Hepatic stellate cell (primary cell): ENCODE data around the gene ZNF483.
"Not testable (repeated sequence)": the region's sequence is repeated elsewhere in the genome, so short reads cannot be mapped to it uniquely, and the experiment has no call there.

Source experiments
- DNase-seq: peaks from one replicate; pipeline ENCODE4 v3.0.0; 2011; ENCODE audit warnings: low spot score

Gene ZNF483

DNA sequence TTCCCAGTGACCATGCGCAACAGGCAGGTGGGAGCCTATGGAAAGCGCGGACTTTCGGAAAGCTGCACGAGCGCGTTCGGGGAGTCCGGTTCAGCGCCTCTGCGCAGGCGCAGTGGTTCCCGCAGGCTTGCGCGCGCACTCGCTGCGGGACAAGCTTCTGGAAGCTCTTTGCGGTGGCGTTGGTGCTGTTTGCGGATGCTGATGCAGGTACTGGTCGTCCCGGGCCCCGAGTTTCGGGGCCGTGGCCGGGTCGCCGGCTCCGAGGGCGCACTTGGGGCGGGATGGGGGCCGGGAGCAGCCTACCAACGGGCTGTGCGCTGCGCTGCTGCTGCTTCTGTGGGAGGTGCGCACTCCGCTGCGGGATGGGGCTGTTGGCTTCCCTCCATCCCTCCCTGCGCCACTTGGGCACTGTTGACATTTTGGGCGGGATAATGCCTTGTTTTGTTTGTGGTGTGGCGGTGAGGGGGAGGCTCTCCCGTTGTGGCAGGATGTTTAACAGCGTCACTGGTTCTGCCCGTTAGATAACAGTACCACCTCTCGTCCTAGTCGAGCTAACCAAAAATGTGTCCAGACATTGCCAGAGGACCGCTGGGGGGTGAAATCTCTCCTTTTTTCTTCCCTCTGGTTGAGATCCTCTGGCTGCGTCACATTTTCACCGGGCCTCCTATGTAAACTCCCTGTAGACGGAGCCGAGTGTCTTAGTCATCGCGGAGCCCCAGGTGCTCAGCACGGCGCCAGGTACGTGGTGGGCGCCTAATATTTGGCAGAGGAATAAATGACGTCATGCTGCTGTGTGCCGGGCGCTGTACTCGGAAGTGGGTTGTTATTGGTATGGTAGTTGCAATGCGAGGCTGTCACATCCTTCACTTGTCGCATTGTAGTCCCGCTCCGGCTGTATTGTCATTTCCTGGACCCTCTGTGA is at the start of gene ZNF483:
ZNF483 (plus strand) TSS at position 124 of the 922 bp plus-strand sequence. CDS start 2,217 bp downstream, outside the sequence.
- peak; percentile 79 for DNase-seq

DNA sequence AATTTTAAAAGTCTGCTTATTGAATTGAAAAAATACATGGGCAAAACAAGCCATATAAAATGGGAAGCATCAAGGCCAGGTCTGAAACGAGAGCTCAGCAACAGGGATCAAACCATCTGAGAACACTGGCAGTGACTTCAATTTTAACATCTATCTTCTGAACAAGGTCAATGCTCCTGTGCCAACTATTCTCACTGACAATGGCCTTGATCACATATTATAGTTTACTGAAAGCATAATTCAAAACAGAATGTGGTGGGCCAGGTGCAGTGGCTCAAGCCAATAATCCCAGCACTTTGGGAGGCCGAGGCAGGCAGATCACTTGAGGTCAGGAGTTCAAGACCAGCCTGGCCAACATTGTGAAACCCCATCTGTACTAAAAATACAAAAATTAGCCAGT is 49.8 kb upstream of the ZNF483 start:
- no peak for DNase-seq

DNA sequence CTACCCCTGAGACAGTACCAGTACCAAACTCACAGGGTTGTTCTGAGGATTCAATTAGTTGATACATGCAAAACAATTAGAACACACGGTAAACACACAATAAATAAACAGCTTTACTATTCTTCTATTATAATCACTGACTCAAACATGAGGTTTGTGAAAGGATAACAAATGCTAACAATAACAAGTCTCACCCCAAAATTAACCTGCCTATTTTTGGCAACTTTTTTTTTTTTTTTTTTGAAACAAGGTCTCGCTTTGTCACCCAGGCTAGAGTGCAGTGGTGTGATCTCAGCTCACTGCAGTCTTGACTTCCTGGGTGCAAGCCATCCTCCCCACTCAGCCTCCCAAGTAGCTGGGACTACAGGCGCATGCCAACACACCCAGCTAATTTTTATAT is 47.3 kb upstream of the ZNF483 start:
- DNase-seq: no peak

DNA sequence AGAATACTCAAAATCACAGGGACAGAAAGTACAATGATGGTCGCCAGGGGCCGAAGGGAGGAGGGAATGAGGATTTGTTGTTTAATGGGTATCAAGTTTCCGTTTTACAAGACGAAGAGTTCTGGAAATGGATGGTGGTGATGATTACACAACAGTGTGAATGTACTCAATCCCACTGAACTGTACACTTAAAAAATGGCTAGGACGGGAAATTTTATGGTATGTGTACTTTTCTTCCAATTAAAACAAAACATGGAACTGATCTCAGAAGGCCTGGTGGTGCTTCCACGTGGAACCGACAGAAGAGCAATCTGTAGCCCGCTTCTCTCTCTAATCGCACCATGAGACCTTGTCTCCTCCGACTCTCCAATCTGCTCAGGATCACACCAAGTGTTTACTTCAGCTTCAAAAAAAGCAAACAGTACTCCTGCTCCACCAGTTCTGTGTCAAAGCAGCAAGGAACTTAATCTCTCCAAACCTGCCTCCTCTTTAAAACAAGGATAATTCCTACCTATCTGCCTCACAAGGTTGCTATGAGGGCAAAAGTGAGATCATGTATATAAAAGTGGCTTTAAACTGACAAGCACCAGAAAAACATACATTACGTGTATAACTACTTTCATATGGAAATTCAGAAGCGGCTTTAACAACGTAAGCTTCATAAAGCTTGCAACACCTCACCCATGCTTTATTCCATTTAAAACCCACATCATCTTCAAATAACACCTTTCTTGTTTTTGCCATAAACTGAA is 42.9 kb upstream of the ZNF483 start:
- no peak for DNase-seq

DNA sequence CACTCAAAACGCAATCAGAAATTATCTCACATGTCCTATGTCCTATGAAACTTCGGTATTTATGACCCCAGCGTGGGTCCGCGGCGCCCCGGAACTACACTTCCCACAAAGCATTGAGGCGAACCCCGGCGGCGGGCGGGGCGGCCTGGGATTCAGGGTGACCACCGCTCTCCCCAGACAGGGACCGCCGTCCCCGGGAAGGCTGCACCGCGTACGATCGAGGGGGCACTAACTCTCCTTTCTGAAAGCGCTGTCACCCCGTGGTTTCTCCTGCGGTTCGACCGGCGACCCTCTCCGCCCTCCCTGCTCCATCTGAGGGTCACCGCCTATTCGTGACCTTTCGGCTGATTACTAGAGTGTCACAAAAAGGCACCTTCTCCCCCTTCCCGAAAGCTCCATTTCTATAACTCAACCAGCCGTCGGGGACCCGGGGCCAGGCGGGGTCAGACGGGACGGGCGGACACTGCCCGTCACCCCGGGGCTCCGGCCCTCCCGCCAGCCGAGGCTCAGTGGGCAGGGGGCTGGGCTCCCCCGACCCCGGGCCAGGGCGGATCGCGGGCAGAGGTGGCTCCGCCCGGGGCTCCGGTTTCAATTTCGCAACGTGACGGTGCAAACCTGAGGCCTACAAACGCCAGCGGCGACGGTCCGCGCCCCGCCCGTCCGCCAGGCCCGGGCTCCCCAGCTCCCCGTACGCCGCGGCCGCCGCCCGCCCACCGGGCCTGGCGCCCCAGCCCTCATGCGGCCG is 42.1 kb upstream of the ZNF483 start:
- DNase-seq: peak; percentile 69

DNA sequence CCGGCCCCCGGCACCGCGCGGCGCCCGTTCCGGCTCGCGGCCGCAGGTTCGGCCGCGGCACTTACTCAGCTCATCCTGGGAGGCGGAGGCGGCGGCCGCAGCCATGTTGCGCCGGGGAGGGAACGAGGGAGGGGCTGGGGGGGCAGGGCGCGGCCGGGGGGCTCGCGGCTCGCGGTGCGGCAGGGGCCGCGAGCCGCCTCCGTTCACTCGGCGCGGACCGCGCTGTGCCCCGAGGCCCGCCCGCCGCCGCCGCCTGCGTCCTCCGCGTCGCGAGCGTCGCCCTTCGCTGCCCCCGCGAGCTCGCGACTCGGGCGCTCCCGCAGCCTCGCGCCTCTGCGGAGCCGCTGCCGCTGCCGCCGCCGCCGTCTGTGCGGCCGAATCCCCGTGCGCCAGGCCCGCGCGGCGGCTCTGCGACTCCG is 41.5 kb upstream of the ZNF483 start:
- peak; percentile 62 for DNase-seq

DNA sequence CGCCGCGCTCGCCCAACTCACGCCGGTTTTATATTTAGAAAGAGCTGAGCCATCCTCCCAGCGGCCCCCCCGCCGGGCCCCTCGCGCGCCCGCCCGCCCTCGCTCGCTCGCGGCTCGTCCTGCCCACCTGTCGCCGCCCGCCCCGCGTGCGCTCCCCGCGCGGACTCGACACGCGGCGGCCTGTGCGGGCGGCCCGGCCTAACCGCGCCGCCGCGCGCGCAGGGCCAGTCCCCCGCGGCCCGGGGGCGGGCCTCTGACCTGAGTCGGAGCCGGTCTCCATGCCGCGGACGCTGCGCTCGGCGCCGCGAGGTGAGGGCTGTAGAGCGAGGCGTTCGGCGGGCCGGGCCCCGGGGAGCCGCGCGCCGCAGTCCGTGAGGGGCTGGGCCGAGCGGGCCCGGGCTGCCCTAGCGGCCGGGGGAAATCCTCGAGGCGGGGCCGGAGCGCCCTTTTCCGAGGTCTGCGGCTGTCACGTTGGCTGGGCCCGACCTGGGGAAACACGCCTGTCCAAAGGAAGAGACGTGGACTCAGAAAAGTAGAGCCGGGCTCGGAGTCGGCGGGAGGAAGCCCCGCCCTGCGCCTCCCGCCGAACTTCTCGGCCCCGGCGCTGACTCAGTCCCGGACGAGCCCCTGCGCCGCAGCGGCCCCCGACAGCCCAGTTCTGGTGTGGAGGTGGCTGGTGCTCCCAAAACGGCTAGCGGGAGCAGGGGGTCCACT is 41.0 kb upstream of the ZNF483 start, which contains the start of gene ECPAS:
ECPAS (minus strand) TSS at position 526 of the 714 bp plus-strand sequence. CDS start 11,465 bp downstream, outside the sequence.
- peak; percentile 90 for DNase-seq

DNA sequence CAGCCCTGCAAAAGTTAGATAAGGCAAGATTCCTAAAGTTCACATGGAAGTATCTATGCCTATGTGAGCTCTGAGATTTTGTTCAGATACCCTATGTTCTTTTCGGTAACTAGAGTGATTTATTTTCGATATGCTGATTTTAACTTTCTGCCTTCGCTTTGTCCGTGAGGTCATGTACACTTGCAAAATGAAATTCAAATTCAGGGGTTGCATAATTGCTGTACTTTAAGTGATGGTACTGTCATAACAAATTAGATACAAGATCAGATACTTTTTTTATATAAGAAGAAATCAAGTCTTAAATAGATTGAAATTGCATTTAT is 40.4 kb upstream of the ZNF483 start:
- DNase-seq: no peak

DNA sequence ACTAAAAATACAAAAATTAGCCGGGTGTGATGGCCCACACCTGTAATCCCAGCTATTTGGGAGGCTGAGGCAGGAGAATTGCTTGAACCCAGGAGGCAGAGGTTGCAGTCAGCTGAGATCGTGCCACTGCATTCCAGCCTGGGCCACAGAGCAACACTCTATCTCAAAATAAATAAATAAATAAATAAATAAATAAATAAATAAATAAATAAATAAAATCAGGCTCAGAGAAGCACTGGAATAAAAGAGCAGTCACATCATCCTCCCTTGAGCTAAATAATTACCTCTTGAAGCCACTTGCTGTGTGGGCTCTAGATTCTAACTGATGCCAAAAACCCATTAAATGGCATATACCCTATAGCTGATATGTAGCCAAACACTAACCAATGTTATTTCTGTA is 27.8 kb upstream of the ZNF483 start:
- not testable (repeated sequence) for DNase-seq

DNA sequence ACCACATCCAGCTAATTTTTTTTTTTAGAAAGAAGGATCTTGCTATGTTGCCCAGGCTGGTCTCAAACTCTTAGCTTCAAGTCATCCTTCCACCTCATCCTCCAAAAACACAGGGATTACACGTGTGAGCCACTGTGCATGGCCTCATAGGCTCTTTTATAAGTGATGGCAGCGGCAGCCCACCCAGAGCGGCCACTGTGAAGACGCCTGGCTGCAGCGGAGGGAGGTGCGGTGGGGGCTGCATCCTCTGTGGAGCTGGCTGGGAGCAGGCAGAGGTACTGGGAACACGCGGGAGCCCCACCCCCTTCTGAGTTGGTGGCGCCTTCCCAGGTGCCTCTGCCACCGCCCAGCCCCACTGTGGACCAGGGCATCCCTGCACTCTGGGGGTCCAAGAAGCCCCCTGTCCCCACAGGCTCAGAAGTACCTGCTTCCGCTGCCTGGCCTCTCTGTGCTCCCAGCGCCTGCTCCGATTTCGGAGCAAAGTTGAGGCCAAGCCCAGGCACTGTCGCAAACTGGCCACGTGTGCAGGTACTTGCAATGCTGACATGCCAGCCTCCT is 23.9 kb upstream of the ZNF483 start:
- no peak for DNase-seq

DNA sequence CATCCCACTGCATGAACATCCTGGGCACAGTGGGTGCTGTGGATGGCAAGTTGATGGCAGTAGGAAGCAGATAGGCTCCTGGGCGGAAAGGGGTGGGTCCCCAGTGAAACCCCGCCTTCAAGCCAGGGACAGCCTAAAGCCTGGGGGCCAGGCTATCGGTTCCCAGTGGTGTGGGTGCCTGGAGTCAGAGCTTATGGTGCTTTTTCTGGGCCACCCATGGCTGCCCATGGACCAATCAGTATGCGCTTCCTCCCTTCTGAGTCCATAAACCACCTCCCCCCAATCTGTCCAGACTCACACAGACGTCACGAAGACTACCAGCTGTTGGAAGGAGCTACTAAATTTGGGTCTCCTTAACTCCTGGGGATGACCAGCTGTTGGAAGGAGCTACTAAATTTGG is 23.3 kb upstream of the ZNF483 start:
- no peak for DNase-seq

DNA sequence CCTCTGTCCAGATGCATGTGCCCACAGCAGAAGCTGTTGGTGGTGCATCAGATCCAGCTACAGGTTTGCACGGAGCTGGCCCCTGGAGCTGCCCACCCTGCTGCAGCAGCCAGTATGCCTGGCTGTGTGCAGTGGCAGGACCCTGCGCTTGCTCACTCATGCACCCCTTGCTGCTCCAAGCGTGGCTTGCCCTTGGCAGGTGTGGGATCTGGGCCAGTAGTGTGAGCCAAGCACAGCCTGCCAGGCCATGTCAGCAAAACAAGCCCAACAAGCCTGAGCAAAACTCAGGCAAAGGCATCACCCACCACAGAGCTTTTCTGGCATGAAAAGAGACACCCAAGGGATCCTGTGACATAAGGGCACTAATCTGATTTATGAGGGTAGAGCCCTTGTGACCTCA is 22.5 kb upstream of the ZNF483 start:
- DNase-seq: no peak

DNA sequence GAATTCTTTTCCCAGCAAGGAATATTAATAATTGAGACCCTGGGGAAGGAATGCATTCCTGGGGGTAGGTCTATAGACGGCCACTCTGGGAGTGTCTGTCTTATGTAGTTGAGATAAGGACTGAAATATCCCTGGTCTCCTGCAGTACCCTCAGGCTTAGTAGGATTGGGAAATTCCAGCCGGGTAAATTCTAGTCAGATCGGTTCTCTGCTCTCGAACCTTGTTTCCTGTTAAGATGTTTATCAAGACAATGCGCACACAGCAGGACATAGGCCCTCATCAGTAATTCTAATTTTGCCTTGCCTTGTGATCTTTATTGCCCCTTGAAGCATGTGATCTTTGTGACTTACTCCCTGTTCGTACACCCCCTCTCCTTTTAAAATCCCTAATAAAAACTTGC is 13.4 kb upstream of the ZNF483 start:
- DNase-seq: not testable (repeated sequence)

DNA sequence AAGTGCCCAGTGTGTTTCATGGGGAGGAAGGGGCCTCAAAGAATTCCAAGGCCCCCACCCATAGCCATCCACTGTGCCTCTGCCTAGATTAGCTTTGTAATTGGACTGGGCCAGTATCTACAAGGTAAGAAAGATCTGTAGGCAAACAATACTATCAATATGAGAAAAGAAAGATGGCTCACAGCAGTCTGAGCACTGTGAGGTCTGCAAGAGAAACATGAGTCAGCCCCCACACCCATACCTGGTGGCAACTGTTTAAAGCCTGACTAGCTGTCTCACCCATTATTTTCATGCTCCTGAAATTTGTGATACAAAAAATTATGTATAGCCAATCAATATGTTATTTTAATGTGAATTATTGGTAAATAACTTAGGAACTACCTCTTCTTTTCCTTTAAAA is 10.0 kb upstream of the ZNF483 start:
- no peak for DNase-seq

DNA sequence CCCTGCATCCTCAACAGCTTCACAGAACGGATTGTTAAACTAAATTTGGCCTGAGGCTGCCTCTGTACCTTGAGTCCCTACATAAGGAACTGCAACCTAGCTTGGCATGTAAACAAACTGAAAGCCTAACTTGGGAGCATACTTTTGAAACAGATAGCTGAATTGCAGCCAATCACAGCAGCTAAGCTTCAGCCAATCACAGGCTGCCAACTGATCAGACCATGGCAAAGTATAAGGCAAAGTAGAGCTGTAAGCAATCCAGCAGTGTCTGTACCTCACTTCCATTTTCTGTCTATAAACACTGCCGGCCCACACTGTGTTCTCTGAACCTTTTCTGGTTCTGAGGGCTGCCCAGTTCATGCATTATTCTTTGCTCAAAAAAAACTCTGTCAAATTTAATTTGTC is 8.9 kb upstream of the ZNF483 start:
- no peak for DNase-seq

DNA sequence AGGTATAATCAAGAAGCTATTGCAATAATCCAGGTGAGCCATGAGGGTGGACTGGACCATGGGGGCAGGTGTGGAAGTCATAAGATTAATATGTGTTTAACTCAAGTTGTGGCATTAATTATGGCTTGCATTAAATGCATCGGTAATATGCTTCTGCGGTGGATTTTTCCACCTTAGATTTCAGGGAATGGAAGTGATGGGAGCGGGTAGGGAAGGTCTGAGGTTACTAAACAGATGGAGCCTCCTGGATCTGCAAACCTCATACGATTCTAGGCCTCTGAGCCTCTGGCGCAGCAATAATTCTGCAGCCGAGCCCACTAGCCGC is 286 bp upstream of the ZNF483 start:
- no peak for DNase-seq

DNA sequence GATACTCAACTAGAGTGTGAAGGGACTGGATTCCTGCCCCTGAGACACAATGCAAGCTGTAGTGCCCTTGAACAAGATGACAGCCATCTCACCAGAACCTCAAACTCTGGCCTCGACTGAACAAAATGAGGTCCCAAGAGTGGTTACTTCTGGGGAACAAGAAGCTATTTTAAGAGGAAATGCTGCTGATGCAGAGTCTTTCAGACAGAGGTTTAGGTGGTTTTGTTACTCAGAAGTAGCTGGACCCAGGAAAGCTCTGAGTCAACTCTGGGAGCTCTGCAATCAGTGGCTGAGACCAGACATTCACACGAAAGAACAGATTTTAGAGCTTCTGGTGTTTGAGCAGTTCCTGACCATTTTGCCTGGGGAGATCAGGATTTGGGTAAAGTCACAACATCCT is 2.4 kb downstream of the ZNF483 start:
- no peak for DNase-seq

DNA sequence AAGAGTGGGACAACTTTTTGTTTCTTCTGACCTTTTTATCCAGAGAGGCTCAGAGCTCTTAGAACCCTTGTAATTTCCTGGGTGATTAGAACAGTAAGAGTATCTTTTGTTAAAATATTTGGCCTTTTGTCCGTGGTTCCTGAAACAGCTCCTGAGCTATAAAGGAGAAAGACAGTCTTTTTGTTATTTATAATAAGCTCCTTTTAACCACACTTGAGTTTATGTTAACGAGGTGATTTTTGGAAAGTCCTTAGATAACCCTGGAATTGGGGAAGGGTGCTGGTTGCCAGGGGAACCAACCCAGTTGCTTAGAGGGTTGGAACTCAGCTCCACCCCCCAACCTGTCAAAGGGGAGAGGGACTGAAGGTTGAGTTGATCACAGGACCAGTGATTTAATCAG is 4.8 kb downstream of the ZNF483 start:
- DNase-seq: no peak

DNA sequence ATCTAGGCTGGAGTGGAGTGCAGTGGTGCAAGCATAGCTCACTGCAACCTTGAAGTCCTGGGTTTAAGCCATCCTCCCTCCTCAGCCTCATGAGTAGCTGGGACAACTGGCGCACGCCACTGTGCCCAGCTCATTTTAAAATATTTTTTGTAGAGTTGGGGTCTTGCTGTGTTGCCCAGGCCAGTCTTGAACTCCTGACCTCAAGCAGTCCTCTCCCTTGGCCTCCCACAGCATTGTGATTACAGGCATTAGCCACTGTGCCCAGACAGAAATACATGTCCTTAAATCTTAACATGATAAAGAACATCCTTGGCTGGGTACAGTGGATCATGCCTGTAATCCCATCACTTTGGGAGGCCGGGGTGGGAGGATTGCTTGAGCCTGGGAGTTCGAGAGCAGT is 6.7 kb downstream of the ZNF483 start:
- DNase-seq: no peak

DNA sequence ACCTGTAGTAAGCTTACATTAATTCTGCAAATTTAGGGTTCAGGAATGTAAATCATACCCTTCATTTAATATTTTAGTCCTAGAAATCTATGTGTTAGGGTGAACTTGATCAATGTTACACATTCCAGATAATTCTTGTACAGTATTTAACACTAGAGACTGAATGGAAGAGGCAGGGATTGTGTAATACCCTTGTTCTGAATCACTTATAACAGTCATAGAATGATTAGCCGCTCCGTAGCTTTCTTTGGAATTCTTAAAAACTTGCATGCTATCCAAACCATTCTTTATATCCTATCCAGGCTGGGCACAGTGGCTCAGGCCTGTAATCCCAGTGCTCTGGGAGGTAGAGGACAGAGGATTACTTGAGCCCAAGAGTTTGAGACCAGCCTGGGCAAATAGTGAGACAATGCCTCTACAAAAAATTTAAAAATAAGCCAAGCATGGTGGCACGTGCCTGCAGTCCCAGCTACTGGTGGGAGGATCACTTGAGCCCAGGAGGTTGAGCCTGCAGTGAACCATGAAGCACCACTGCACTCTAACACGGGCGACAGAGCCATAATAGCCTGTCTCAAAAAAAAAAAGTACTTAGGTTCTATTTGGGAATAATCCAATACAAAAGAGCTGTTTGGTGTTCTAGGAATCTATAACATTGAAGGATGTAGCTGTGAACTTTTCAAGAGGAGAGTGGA is 8.3 kb downstream of the ZNF483 start:
- no peak for DNase-seq
